Neural cell (in vitro differentiated cells): ENCODE data around the gene ACE.

Source experiments
- EP300 ChIP-seq: fragments of 450-650 bp; conservative IDR thresholded peaks from 2 replicates; pipeline ENCODE4 v1.6.1; 2014; ENCODE audit warnings: antibody characterized with exemption, mild to moderate bottlenecking, moderate library complexity; ENCODE audit not compliant: poor library complexity, severe bottlenecking
- EZH2 ChIP-seq: fragments of 200-600, 300-800 bp; shearing (Covaris generic), sonication (generic); IDR thresholded peaks from 2 replicates; pipeline ENCODE4 v1.6.1; 2014; ENCODE audit warnings: antibody characterized with exemption, low read length, borderline replicate concordance, mild to moderate bottlenecking; ENCODE audit not compliant: insufficient read depth, poor library complexity, severe bottlenecking
- POLR2AphosphoS5 ChIP-seq: IDR thresholded peaks from 2 replicates; pipeline ENCODE4 v1.6.1; 2012
- RAD21 ChIP-seq: fragments of 450-650 bp; conservative IDR thresholded peaks from 2 replicates; pipeline ENCODE4 v1.6.1; 2014; ENCODE audit warnings: antibody characterized with exemption, mild to moderate bottlenecking, moderate library complexity
- SMC3 ChIP-seq: fragments of 450-650 bp; conservative IDR thresholded peaks from 2 replicates; pipeline ENCODE4 v1.6.1; 2014; ENCODE audit warnings: antibody characterized with exemption, mild to moderate bottlenecking, moderate library complexity; ENCODE audit not compliant: poor library complexity
- TF ChIP-seq, protein P1 (sequence below): fragments of 450-650 bp; IDR thresholded peaks from 2 replicates; pipeline ENCODE4 v1.5.1; 2014; ENCODE audit warnings: antibody characterized with exemption, mild to moderate bottlenecking, moderate library complexity; ENCODE audit not compliant: poor library complexity, severe bottlenecking

DNA sequence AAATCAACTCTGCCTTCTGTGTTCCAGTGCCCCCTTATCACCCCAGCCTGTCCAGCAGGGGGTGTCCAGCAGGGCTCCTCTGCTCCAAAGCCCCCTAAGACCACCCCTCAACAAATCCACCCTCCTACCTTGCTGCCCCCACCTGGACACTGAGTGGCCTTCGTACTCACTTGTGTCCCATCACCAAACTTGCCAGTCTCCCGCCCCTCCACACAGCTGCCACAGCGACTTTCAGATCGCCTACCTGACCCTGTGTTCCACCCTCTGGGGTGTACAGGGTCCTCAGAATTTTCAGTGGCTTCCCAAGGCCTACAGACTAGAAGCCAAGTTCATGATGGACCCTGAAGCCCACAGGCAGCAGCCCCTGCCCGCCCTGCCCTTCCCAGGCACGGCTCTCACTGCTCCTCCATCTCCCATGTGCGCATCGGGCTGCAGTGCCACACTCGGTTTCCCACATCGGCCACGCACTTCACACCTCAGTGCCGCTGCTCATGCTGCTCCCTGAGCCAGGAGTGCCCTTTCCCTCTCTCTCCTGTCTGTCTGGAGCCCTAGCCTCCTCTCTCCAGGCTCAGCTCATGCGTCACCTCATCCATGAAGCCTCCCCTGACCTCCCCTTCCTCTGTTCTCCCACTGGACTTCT is 58.1 kb downstream of the ACE start:
- TF ChIP-seq, protein P1, sequence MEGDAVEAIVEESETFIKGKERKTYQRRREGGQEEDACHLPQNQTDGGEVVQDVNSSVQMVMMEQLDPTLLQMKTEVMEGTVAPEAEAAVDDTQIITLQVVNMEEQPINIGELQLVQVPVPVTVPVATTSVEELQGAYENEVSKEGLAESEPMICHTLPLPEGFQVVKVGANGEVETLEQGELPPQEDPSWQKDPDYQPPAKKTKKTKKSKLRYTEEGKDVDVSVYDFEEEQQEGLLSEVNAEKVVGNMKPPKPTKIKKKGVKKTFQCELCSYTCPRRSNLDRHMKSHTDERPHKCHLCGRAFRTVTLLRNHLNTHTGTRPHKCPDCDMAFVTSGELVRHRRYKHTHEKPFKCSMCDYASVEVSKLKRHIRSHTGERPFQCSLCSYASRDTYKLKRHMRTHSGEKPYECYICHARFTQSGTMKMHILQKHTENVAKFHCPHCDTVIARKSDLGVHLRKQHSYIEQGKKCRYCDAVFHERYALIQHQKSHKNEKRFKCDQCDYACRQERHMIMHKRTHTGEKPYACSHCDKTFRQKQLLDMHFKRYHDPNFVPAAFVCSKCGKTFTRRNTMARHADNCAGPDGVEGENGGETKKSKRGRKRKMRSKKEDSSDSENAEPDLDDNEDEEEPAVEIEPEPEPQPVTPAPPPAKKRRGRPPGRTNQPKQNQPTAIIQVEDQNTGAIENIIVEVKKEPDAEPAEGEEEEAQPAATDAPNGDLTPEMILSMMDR: no peak
- TF ChIP-seq EP300: no peak
- no peak for TF ChIP-seq SMC3
- no peak for TF ChIP-seq EZH2
- no peak for TF ChIP-seq RAD21
- TF ChIP-seq POLR2AphosphoS5: no peak
